Raji (cell line): ENCODE data around the gene SHROOM3.

ENCODE experiments used
- POLR2A ChIP-seq: IDR thresholded peaks from 2 replicates; pipeline ENCODE4 v1.6.1; 2011; ENCODE audit warnings: low read depth, low read length, control low read depth; ENCODE audit not compliant: insufficient read depth

Gene SHROOM3

GRCh38 chr4:76504613-76505465 lies 69.8 kb downstream of the SHROOM3 start:
- no peak for TF ChIP-seq POLR2A

- no peak for TF ChIP-seq POLR2A
These were observed 76.9 kb downstream of the SHROOM3 start for GRCh38 chr4:76511947-76512346.

GRCh38 chr4:76513482-76513881 lies 78.5 kb downstream of the SHROOM3 start:
- TF ChIP-seq POLR2A, result no peak

- TF ChIP-seq POLR2A, result no peak
These were observed 79.1 kb downstream of the SHROOM3 start for GRCh38 chr4:76514087-76514486.

- TF ChIP-seq POLR2A, result no peak
These were observed 81.2 kb downstream of the SHROOM3 start for GRCh38 chr4:76515975-76516843.

- no peak for TF ChIP-seq POLR2A
These were observed 83.2 kb downstream of the SHROOM3 start for GRCh38 chr4:76518241-76518640.

- no peak for TF ChIP-seq POLR2A
These were observed 88.6 kb downstream of the SHROOM3 start for GRCh38 chr4:76523593-76523992.

- no peak for TF ChIP-seq POLR2A
These were observed 90.7 kb downstream of the SHROOM3 start for GRCh38 chr4:76525751-76526150.

- no peak for TF ChIP-seq POLR2A
These were observed 91.6 kb downstream of the SHROOM3 start for GRCh38 chr4:76526585-76526990.

- no peak for TF ChIP-seq POLR2A
These were observed 92.6 kb downstream of the SHROOM3 start for GRCh38 chr4:76527666-76528065.

- TF ChIP-seq POLR2A, result no peak
These were observed 96.6 kb downstream of the SHROOM3 start for GRCh38 chr4:76531597-76531996.

GRCh38 chr4:76532805-76533204 lies 97.8 kb downstream of the SHROOM3 start:
- TF ChIP-seq POLR2A, result no peak

GRCh38 chr4:76533314-76533713 lies 98.3 kb downstream of the SHROOM3 start:
- TF ChIP-seq POLR2A, result no peak

GRCh38 chr4:76535603-76536372 lies 100.8 kb downstream of the SHROOM3 start:
- no peak for TF ChIP-seq POLR2A

GRCh38 chr4:76536373-76536689 lies 101.3 kb downstream of the SHROOM3 start:
- TF ChIP-seq POLR2A, result no peak
